H1 (cell line): ENCODE results near the gene ZNF599.

Experiments
- HDAC2 ChIP-seq, 2 experiments: fragments of 300-600 bp in 1 of 2; sonication (generic) in 1 of 2; IDR thresholded peaks; 2 replicates each; pipeline ENCODE4 v1.6.1; 2011 to 2012; ENCODE audit warnings: low read depth in 2 of 2, low read length in 2 of 2, mild to moderate bottlenecking in 2 of 2, moderate library complexity in 2 of 2, borderline replicate concordance in 1 of 2, inconsistent platforms in 1 of 2
- JUN ChIP-seq: IDR thresholded peaks from 2 replicates; pipeline ENCODE4 v1.6.1; 2011; ENCODE audit warnings: low read depth, mild to moderate bottlenecking, improper control_type of control experiment, low read length
- KDM1A ChIP-seq: fragments of 200-600, 300-600 bp; sonication (generic); IDR thresholded peaks from 2 replicates; pipeline ENCODE4 v1.7.1; 2016; ENCODE audit warnings: mild to moderate bottlenecking, low read length, borderline replicate concordance
- NANOG ChIP-seq: IDR thresholded peaks from 2 replicates; pipeline ENCODE4 v1.6.1; 2011; ENCODE audit warnings: low read length, low read depth, mild to moderate bottlenecking, inconsistent platforms; ENCODE audit not compliant: insufficient read depth, poor library complexity, severe bottlenecking
- POLR2A ChIP-seq, 2 experiments: IDR thresholded peaks; 1 replicate in 1 of 2; 2 replicates in 1 of 2; pipeline ENCODE4 v1.6.1; 2011; ENCODE audit warnings: low read depth in 2 of 2, low read length in 2 of 2, mild to moderate bottlenecking in 2 of 2; ENCODE audit errors: control extremely low read depth in 1 of 2
- RBBP5 ChIP-seq: IDR thresholded peaks from 2 replicates; pipeline ENCODE4 v1.7.1; 2012; ENCODE audit warnings: low read depth, mild to moderate bottlenecking, inconsistent platforms, low read length, moderate library complexity, borderline replicate concordance
- SIN3A ChIP-seq, 2 experiments: IDR thresholded peaks in 1 of 2; conservative IDR thresholded peaks in 1 of 2; 2 replicates each; pipeline ENCODE4 v1.6.1; 2011 to 2012; ENCODE audit warnings: low read length in 2 of 2, improper control_type of control experiment in 1 of 2, low read depth in 1 of 2, mild to moderate bottlenecking in 1 of 2
- TF ChIP-seq, protein P1 (sequence below): IDR thresholded peaks from 2 replicates; pipeline ENCODE4 v1.6.1; 2012; ENCODE audit warnings: inconsistent platforms
- TF ChIP-seq, protein P2 (sequence below), 3 experiments: IDR thresholded peaks; 1 replicate in 2 of 3; 2 replicates in 1 of 3; pipeline versions ENCODE4 v1.5.1 to v1.6.1; 2011; ENCODE audit warnings: low read length in 3 of 3, mild to moderate bottlenecking in 3 of 3, inconsistent platforms in 2 of 3, low read depth in 1 of 3, moderate library complexity in 1 of 3; ENCODE audit not compliant: insufficient read depth in 1 of 3; ENCODE audit errors: control extremely low read depth in 1 of 3
- TF ChIP-seq, protein P3 (sequence below): fragments of 300-600 bp; sonication (generic); IDR thresholded peaks from 2 replicates; pipeline ENCODE4 v1.7.1; 2012; ENCODE audit warnings: low read length, moderate library complexity, mild to moderate bottlenecking, inconsistent platforms; ENCODE audit not compliant: insufficient replicate concordance
- TF ChIP-seq, protein P4 (sequence below): IDR thresholded peaks from 2 replicates; pipeline ENCODE4 v1.6.1; 2011; ENCODE audit warnings: low read length, improper control_type of control experiment

DNA sequence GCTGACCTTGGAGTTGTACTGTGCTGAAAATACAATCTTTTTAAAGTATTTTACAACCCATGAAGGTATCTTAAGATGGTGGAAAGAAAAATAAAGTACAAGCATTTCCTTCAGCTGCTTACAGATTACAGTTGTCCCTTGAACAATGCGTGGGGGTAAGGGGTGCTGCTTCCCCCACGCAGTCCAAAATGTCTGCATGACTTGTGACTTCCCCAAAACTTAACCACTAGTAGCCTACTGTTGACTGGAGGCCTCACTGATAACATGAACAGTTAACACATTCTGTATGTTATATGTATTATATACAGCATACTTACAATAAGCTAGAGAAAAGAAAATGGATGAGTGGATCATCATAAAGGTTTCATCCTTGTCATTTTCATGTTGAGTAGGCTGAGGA is 45.3 kb upstream of the ZNF599 start:
- TF ChIP-seq, protein P1, sequence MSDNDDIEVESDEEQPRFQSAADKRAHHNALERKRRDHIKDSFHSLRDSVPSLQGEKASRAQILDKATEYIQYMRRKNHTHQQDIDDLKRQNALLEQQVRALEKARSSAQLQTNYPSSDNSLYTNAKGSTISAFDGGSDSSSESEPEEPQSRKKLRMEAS = no peak
- TF ChIP-seq, protein P2, sequence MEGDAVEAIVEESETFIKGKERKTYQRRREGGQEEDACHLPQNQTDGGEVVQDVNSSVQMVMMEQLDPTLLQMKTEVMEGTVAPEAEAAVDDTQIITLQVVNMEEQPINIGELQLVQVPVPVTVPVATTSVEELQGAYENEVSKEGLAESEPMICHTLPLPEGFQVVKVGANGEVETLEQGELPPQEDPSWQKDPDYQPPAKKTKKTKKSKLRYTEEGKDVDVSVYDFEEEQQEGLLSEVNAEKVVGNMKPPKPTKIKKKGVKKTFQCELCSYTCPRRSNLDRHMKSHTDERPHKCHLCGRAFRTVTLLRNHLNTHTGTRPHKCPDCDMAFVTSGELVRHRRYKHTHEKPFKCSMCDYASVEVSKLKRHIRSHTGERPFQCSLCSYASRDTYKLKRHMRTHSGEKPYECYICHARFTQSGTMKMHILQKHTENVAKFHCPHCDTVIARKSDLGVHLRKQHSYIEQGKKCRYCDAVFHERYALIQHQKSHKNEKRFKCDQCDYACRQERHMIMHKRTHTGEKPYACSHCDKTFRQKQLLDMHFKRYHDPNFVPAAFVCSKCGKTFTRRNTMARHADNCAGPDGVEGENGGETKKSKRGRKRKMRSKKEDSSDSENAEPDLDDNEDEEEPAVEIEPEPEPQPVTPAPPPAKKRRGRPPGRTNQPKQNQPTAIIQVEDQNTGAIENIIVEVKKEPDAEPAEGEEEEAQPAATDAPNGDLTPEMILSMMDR (IDR thresholded peaks at IDR 0.05; ENCODE audit: control extremely low read depth in 1 of 3, insufficient read depth in 1 of 3, low read depth in 1 of 3, low read length in 3 of 3) = no peak
- TF ChIP-seq SIN3A (conservative IDR thresholded peaks at IDR 0.05 in 1 of 2, IDR thresholded peaks at IDR 0.05 in 1 of 2; ENCODE audit: low read depth in 1 of 2, low read length in 2 of 2) = no peak
- TF ChIP-seq, protein P3, sequence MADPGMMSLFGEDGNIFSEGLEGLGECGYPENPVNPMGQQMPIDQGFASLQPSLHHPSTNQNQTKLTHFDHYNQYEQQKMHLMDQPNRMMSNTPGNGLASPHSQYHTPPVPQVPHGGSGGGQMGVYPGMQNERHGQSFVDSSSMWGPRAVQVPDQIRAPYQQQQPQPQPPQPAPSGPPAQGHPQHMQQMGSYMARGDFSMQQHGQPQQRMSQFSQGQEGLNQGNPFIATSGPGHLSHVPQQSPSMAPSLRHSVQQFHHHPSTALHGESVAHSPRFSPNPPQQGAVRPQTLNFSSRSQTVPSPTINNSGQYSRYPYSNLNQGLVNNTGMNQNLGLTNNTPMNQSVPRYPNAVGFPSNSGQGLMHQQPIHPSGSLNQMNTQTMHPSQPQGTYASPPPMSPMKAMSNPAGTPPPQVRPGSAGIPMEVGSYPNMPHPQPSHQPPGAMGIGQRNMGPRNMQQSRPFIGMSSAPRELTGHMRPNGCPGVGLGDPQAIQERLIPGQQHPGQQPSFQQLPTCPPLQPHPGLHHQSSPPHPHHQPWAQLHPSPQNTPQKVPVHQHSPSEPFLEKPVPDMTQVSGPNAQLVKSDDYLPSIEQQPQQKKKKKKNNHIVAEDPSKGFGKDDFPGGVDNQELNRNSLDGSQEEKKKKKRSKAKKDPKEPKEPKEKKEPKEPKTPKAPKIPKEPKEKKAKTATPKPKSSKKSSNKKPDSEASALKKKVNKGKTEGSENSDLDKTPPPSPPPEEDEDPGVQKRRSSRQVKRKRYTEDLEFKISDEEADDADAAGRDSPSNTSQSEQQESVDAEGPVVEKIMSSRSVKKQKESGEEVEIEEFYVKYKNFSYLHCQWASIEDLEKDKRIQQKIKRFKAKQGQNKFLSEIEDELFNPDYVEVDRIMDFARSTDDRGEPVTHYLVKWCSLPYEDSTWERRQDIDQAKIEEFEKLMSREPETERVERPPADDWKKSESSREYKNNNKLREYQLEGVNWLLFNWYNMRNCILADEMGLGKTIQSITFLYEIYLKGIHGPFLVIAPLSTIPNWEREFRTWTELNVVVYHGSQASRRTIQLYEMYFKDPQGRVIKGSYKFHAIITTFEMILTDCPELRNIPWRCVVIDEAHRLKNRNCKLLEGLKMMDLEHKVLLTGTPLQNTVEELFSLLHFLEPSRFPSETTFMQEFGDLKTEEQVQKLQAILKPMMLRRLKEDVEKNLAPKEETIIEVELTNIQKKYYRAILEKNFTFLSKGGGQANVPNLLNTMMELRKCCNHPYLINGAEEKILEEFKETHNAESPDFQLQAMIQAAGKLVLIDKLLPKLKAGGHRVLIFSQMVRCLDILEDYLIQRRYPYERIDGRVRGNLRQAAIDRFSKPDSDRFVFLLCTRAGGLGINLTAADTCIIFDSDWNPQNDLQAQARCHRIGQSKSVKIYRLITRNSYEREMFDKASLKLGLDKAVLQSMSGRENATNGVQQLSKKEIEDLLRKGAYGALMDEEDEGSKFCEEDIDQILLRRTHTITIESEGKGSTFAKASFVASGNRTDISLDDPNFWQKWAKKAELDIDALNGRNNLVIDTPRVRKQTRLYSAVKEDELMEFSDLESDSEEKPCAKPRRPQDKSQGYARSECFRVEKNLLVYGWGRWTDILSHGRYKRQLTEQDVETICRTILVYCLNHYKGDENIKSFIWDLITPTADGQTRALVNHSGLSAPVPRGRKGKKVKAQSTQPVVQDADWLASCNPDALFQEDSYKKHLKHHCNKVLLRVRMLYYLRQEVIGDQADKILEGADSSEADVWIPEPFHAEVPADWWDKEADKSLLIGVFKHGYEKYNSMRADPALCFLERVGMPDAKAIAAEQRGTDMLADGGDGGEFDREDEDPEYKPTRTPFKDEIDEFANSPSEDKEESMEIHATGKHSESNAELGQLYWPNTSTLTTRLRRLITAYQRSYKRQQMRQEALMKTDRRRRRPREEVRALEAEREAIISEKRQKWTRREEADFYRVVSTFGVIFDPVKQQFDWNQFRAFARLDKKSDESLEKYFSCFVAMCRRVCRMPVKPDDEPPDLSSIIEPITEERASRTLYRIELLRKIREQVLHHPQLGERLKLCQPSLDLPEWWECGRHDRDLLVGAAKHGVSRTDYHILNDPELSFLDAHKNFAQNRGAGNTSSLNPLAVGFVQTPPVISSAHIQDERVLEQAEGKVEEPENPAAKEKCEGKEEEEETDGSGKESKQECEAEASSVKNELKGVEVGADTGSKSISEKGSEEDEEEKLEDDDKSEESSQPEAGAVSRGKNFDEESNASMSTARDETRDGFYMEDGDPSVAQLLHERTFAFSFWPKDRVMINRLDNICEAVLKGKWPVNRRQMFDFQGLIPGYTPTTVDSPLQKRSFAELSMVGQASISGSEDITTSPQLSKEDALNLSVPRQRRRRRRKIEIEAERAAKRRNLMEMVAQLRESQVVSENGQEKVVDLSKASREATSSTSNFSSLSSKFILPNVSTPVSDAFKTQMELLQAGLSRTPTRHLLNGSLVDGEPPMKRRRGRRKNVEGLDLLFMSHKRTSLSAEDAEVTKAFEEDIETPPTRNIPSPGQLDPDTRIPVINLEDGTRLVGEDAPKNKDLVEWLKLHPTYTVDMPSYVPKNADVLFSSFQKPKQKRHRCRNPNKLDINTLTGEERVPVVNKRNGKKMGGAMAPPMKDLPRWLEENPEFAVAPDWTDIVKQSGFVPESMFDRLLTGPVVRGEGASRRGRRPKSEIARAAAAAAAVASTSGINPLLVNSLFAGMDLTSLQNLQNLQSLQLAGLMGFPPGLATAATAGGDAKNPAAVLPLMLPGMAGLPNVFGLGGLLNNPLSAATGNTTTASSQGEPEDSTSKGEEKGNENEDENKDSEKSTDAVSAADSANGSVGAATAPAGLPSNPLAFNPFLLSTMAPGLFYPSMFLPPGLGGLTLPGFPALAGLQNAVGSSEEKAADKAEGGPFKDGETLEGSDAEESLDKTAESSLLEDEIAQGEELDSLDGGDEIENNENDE = no peak
- TF ChIP-seq POLR2A (IDR thresholded peaks at IDR 0.05; ENCODE audit: control extremely low read depth in 1 of 2, low read depth in 2 of 2, low read length in 2 of 2) = no peak
- TF ChIP-seq HDAC2 (IDR thresholded peaks at IDR 0.05; ENCODE audit: borderline replicate concordance in 1 of 2, low read depth in 2 of 2, low read length in 2 of 2) = no peak
- TF ChIP-seq, protein P4, sequence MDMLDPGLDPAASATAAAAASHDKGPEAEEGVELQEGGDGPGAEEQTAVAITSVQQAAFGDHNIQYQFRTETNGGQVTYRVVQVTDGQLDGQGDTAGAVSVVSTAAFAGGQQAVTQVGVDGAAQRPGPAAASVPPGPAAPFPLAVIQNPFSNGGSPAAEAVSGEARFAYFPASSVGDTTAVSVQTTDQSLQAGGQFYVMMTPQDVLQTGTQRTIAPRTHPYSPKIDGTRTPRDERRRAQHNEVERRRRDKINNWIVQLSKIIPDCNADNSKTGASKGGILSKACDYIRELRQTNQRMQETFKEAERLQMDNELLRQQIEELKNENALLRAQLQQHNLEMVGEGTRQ = no peak
- TF ChIP-seq JUN = no peak
- no peak for TF ChIP-seq NANOG
- no peak for TF ChIP-seq RBBP5
- TF ChIP-seq KDM1A = no peak
